Gastrocnemius medialis (tissue), 4 donors: Measurements from ENCODE around the gene LCLAT1.

Source experiments
- POLR2A ChIP-seq, 2 donors: fragments of 450-650 bp; IDR thresholded peaks; one replicate each; pipeline ENCODE4 v1.6.1; 2017; ENCODE audit warnings: antibody characterized with exemption in 2 of 2, mild to moderate bottlenecking in 2 of 2, moderate library complexity in 2 of 2
- TF ChIP-seq, protein P1 (sequence below), 5 experiments: fragments of 450-650 bp in 3 of 5; fragments of 200-600 bp in 2 of 5; sonication (generic) in 2 of 5; IDR thresholded peaks in 4 of 5; conservative IDR thresholded peaks in 1 of 5; 1 replicate in 4 of 5; 2 replicates in 1 of 5; pipeline ENCODE4 v1.5.1; 2016 to 2019; ENCODE audit warnings: antibody characterized with exemption in 5 of 5, mild to moderate bottlenecking in 3 of 5, moderate library complexity in 3 of 5

DNA sequence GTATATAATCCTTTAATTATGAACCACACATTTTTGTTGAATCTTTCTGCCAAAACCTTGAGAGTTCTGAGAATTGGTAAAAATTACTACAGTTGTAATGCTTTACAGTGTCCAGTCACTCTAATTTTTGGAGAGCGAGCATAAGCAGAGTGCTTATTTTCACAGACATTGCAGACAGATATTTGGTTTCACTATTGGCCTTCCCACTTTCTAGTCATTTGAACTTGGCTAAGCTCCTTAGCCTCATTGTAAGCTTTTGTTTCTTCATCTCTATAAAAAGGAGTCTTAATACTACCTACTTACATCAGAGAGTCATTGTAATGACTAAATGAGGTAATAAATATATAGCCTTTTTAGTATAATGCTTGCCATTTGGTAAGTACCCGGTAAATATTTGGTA, 80.4 kb downstream of the LCLAT1 start:
- TF ChIP-seq, protein P1, sequence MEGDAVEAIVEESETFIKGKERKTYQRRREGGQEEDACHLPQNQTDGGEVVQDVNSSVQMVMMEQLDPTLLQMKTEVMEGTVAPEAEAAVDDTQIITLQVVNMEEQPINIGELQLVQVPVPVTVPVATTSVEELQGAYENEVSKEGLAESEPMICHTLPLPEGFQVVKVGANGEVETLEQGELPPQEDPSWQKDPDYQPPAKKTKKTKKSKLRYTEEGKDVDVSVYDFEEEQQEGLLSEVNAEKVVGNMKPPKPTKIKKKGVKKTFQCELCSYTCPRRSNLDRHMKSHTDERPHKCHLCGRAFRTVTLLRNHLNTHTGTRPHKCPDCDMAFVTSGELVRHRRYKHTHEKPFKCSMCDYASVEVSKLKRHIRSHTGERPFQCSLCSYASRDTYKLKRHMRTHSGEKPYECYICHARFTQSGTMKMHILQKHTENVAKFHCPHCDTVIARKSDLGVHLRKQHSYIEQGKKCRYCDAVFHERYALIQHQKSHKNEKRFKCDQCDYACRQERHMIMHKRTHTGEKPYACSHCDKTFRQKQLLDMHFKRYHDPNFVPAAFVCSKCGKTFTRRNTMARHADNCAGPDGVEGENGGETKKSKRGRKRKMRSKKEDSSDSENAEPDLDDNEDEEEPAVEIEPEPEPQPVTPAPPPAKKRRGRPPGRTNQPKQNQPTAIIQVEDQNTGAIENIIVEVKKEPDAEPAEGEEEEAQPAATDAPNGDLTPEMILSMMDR (IDR thresholded peaks at IDR 0.05 in 4 of 5, conservative IDR thresholded peaks at IDR 0.05 in 1 of 5), result no peak
- no peak for TF ChIP-seq POLR2A (IDR thresholded peaks at IDR 0.05)
